EL (cell line): ENCODE measurements around the gene ERC1.
"Not testable (repeated sequence)": the region's sequence is repeated elsewhere in the genome, so short reads cannot be mapped to it uniquely, and the experiment has no call there.

Experiments
- DNase-seq: peaks from one replicate; pipeline ENCODE4 v3.0.0-alpha.2; 2016

The ERC1 gene

DNA sequence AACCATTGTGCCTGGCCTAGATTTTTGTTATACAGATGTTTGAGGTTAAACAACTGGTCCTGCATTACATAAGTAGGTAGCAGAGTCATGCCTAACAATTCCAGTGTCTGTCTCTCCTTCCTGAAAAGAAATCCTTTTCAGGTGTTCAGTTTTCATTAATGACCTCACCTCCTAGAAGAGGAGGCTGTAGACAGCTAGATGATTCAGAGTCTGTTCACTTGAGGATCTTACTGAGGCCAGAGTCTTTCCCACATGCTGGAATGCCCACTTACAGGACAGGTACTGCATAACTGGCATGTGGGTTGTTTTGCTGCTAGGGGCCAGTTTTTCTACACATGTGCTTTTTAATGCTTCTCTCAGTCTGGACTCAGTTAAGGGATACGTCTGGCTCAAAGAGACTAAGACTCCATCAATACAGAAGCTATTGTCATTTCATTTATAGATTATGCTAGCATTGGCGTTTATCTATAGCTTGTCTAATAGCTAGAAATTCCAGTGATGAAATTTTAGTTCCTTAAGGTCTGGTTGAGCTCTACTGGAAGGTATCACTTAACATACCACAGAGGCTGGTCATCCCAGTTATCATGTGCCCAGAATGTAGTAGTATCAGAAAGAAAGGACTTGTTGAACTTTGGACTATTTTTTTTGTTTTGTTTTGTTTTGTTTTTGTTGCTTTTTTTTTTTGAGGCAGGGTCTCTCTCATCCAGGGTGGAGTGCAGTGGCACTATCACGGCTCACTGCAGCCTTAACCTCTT, 206.4 kb downstream of the ERC1 start:
- DNase-seq, result peak; percentile 47

DNA sequence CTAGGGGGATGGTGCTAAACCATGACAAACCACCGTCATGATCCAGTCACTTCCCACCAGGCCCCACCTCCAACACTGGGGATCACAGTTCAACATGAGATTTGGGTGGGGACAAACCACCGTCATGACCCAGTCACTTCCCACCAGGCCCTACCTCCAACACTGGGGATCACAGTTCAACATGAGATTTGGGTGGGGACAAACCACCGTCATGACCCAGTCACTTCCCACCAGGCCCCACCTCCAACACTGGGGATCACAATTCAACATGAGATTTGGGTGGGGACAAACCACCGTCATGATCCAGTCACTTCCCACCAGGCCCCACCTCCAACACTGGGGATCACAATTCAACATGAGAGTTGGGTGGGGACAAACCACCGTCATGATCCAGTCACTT, 207.8 kb downstream of the ERC1 start:
- not testable (repeated sequence) for DNase-seq

DNA sequence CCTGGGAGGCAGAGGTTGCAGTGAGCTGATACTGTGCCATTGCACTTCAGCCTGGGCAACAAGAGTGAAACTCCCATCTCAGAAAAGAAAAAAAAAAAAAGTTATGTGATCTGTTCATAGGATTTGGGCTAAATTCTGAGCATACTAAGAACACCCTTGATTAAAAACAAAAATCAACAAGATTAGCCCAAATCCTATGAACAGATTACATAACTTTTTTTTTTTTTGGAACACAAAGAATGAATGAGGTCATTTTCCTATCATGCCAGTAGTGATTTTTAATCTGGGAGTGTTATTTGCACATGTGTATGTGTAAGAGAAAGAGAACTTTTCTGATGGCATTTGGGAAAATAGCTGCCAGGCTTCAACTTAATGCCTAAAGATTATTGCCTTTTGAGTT, 208.7 kb downstream of the ERC1 start:
- no peak for DNase-seq

DNA sequence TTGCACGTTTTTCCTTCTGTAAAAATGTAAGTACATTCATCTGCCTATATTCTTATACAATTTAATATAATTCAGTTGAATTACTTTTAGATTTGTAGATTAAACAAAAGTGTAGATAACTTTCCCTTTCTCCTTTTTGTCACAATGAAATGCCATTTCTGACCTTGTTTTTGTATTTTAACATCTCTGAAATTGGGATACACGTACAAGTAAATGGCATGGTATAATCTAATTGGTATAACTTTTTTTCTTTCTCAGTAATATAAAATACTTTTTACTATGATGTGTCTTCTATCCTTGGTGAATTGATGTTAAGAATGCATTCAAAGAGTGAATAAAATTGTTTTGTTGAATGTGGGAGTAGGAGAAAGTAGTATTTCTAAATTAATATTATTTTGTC, 210.0 kb downstream of the ERC1 start:
- DNase-seq, result no peak

DNA sequence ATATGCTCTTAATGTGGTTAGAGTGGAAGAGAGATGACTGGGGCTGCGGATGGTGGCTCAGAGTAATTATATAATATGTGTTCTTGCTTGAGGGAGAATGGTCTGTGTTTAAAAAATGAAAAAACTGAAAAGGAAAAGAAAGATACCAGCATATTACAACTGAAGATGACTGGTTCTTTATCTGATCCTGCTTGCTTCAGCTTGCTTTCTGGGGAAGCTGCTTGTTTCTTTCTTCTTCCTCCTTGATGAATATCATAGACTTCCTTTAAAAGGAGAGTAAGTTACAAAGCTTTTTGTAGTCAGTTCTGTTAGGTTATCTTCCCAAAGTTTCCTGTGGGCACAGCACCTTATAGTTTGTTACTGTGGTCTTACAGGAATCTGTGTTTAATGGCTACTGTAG, 210.9 kb downstream of the ERC1 start:
- DNase-seq, result no peak

DNA sequence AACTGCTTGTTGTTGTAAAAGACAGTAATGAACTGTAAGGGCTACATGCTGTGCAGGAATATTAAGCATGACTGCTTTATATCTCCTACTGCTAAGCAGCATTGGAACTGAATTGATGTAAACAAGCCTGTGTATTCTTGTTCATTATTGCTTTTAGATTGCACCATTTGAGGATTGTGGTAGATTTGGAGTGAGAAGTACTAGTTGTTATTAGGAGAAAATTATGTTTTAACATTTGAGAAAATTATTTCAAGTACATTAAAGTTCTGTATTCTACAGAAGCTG, 212.7 kb downstream of the ERC1 start:
- no peak for DNase-seq

DNA sequence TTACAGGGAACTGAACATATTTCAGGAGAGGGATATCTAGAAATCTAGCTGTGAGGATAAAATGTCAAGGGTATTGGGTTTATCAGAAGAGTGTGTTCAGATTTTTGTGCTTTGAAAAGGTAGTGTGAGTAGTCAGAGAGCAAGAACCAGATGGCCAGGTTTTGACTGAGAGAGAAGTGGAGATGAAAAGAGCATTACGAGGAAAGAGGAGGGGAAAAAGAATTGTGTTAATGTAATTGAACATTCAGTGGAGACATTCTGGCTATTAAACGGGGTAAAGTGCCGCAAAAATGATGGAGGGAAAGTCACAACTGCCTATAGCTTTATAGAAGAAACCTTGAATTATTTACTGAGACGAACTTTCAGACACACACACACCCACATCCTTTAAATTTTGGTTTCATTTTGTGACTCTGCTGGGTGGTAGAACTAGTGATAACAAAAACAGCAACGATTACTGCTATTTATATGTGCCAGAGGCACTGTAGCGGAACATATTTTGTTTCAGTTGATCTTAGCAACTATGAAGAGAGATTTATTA, 213.6 kb downstream of the ERC1 start:
- DNase-seq, result no peak

DNA sequence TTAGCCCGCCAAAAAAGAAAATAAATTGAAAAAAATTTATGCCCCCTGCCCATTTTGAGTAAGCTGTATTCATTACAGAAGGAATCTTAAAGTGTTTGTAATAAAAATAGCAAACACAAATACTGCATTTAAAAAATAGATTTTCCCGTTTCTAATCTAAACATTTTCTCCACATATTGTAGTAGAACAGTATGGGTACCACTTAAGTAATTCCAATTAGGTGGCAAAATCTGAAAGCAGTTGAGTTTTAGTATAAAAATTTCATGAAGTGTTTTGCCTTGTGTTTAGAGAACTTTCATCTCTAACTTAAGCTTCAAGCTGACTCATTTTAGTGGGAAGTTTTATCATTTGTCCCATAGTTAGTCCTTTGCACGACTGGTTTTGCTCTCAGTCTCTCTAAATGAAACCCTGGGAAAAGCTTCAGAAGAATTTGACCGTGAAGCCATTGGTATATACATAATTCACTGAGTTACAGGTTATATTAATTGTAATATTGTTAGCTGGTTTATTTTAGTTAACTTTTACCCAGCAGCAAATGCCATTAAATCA, 214.6 kb downstream of the ERC1 start:
- DNase-seq, result peak; percentile 42

DNA sequence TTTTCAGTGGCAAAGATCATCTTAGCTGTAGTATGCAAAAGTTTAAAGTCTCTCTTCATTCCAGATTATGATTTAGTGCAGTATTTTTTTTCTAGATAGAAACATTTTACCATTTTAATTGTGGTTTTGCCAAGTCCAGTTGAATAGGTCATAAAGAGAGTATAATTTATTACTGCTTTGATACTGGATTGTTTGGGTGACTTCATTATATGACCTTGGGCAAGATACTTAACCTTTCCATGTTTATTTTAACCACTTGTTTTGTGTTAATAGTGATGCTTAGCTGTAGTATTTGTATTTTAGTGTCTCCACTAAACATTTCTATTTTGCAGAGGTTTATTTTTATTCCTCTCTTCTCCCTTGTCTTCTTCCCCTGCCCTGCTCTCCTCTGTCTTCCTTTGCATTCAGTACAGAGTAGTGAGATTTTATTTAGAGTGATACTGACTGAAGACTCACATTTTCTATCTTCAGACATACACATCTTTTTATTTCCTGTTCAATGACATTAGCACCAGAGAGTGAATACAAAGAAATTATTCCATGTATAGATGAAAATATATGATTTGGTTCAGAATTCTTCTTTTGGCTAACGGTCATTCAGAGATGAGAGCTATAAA, 215.2 kb downstream of the ERC1 start:
- peak; percentile 20 for DNase-seq

DNA sequence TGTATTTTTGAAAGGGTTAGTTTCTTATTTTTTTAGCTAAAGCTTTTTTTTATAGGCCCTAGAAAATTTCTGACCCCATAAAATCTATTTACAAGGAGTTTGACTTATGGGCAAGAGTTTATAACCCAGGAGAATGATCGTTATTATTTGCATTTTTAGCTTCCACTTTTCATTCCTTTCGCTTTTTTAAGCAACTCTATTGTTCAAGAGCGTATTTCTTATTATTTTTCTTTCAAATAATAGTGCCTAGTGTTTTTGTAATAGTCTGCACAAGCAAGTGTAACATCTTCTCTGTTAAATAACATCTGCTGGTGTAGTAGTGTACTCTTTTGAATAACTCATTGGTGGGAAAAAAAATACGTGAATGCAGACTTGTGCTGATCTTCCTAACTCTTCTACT, 216.3 kb downstream of the ERC1 start:
- DNase-seq, result no peak

DNA sequence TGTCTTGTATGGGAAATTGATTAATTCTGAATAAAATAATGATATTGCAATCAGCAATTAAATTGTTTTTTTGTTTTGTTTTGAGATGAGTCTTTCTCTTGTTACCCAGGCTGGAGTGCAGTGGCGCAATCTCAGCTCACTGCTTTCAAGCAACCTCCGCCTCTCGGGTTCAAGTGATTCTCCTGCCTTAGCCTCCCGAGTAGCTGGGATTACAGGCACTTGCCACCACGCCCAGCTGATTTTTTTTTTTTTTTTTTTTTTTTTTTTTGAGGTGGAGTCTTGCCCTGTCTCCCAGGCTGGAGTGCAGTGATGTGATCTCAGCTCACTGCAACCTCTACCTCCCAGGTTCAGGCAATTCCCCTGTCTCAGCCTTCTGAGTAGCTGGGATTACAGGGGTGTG, 217.7 kb downstream of the ERC1 start:
- DNase-seq, result not testable (repeated sequence)

DNA sequence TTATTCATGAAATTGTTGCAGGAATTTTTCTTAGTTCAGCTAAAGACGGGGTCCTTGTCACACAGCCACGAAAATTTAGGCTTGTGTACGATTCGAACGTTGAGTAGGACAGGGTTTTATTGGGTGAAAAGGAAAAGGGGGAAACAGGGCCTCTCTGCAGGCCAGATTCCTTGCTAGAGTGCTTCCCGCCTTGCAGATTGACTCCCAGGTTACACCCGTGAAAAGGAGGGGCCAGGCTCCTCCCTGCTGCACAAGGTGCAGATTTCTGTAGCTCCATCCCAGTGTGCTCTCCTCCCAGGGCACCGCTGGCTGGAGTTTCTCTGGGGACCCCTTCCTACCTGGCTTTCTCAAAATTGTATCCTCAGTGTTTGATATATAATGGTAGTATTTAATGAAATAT, 221.5 kb downstream of the ERC1 start:
- DNase-seq, result no peak

DNA sequence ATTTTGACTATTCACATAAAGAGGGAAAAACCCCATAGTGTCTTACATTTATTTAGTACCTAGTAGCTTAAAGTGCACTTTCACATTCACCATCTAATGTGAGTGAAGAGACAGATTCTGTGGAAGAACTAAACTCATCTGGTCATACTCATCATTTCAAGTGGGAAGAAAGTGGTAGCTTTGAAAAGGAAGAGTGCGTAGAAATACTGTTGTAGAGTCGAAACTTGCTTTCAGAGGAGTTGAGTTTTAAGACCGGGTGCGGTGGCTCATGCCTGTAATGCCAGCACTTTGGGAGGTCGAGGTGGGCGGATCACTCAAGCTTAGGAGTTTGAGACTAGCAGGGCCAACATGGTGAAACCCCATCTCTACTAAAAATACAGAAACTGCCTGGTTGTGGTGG, 222.2 kb downstream of the ERC1 start:
- DNase-seq, result no peak

DNA sequence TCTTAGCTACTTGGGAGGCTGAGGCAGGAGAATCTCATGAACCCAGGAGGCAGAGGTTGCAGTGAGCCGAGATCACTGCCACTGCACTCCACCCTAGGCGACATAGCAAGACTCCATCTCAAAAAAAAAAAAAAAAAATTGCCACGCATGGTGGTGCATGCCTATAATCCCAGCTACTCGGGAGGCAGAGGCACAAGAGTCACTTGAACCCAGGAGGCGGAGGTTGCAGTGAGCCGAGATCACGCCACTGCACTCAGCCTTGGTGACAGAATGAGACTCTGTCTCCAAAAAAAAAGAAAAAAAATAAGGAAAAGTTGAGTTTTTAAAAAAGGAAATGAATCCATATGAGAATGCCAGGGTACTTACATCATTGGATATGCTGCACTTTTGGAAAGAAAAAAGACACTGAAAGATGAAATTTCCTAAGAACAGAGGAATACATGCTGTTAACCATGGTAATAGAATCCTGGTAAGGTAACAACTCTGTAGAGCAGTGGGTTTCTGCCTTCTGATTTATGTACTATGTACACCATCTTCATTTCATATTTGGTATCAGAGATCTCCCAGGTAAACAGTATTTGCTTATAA, 222.7 kb downstream of the ERC1 start:
- DNase-seq, result no peak

DNA sequence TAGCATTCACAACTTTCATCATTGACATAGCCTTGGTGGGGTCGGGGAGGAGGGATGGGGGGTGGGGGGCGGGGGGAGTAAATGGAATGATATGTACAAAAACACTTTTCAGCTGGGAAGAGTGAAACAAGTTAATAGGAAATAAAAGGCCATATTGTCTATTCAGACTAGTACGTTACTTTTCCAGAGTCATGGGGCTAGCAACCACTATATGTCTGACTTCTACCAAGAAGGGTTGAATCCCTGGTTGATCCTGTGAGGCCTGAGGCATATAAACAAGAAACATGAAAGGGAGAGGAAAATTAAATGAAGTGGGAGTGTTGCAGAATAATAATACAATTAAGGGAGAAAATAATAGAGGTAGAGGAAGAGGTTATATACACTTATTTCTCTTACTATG, 225.5 kb downstream of the ERC1 start:
- no peak for DNase-seq

DNA sequence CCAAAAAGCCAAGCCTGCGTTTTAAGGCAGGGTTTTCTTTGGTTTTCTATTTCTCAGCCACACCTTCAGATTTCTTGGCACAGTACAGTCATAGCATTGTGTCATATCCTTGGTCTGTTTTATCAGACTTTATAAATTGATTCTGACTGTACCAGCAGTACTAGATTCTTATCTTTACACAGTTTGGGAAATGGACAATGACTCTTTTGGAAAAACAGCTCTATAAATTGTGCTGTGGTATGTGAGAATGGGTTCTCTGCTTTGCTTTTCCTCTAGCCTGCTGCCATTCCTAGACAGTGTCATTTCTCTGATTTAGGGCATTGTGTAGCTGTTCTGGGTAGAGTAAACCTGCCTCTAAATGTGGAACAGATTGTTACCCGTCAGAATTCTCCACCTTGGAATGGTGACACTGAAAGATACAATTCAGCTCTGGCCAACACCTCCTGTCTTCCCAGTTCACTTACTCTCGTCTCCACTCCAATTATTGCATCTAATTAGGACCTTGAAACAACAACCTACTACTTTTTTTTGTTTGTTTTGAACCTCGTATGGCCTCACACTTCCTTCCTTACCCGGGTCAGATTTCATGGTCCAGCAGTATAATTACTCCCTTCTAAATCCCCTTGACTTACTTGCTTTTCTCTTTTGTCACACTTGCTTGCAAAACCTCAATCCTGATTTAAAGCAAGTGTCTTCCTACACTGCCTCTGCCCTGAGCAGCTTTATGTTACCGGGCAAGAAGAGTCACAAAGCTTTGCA, 226.3 kb downstream of the ERC1 start:
- DNase-seq, result peak; percentile 83

DNA sequence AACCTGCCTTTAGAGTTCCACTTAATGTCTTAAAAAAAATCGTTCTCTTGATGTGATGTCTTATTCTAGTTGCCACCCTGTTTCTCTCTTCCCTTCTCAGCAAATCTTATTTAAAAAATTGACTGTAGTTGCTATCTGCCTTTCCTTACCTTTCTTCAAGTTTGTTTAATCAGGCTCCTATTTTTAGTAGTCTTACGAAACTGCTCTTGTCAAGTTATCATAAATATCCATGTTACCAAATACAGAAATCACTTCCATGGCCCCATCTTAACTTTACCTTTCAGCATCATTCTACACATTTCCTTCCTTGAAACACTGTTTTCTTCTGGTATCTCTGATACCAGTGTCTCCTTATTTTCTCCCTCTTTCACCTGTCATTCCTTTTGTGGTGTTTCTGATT, 227.3 kb downstream of the ERC1 start:
- DNase-seq, result no peak

DNA sequence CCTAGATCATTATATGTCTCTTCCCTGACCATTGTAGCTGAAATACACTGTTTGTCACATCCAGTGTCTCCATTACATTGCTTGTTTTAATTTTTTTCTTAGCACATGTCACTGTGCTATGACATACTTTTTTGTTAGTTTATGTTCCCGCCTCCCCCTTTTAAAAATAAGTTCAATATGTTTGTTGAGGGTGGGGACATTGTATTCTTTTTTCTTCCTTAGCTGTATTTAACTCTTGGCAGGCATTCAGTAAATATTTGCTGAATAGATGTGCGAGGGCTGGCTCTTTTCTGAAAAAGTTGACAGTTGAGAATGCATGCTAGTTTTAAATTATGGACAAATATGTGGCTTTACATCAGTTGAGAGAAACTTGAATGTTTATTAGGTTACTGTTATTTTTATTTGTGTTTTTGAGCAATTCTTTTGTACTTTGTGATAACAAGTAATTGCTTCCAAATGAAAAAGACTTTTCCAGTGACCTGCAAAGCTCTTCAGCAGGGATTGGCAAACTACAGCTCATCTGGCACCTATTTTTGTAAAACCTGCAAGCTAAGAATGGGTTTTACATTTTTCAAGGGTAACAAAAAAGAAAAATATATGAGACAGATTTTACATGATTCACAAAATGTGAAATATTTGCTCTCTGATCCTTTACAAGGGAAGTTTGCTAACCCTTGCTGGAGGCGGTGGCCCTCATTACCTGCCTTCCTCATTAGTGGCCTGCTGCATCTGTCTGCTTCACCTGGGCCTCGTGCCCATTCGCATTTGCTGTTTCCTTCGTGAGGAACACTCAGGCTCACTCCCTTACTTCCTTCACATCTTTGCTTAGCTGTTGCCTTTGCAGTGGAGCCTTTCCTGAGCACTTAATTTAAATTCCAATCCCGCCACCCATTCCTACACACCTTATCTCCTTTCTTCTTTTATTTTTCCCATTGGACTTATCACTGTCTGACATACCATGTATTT, 229.4 kb downstream of the ERC1 start:
- no peak for DNase-seq

DNA sequence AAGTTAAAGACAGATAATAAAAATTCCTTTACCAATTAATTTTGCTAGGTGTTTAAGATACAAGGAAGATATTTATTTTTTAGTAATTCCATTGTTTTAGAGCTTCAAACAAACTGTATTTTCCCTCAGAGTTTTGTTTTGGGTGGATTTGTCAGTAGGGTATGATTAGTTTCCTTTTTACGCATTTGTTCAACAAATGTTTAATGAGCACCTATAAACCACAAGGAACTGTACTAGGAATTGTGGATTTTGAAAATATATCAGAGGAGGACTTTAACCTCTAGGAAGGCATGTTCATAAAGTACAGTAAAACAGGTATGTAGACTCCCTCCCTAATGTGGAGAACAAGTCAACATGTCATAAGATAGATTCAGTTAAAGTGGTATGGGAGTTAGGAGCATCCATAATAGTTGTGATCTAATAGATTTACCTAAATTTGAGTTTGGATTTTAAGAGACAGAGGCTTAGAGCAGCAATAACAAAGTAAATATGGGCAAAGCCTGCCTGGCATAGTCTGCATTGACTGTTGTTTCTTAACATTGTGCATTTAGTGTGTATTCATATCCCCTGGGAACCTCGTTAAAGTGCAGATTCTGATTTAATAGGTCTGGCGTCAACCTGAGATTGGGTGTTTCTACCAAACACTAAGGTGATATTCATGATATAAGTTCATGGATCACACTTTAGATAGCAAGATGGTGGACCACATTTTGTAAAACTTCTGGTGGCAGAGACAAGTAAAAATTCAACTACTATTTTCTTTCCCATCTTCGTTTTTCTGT, 232.0 kb downstream of the ERC1 start:
- no peak for DNase-seq

DNA sequence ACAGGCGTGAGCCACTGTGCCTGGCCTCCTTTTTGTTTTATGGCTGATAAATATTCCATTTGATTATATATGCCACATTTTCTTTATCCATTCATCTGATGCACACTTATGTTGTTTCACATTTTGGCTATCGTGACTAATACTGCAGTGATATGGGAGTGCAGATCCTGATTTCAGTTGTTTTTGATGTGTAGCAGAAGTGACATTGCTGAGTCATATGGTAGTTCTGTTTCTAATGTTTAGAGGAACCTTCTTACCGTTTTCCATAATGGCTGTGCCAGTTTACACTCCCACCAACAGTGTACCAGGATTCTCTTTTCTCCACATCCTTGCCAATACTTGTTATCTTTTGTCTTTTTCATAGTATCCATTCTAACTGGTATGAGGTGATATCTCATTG, 235.9 kb downstream of the ERC1 start:
- no peak for DNase-seq

DNA sequence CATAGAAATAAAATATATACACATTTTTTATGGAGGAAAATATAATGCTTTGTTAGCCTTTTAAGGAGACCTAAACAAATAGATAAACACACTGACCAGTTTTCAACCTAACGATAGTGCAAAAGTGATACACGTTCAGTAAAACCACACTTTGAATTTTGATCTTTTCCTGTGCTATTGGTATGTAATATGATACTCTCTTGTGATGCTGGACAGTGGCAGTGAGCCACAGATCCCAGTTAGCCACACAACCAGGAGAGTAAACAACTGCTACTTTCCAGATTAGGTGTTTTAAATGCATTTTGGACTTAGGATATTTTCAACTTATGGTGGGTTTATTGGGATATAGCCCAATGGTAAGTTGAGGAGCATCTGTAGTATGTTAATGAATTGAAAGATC, 243.1 kb downstream of the ERC1 start:
- no peak for DNase-seq
